SU-DHL-6 (cell line): Measurements from ENCODE around the gene DYNC2H1.
A peak's percentile ranks its signal among the peaks of the same experiment; 100 is the strongest.

Experiments used
- H2AFZ ChIP-seq: fragments of 200-600 bp; sonication (generic); 2 replicates; pipeline ENCODE4 v1.6.1; 2014; ENCODE audit warnings: low read depth, mild to moderate bottlenecking, moderate library complexity, mixed read lengths, antibody characterized with exemption, low read length; ENCODE audit not compliant: severe bottlenecking
- H3F3A ChIP-seq: fragments of 200-600 bp; shearing (Covaris generic); 2 replicates; pipeline ENCODE4 v1.6.0; 2016; ENCODE audit warnings: antibody characterized with exemption, mild to moderate bottlenecking; ENCODE audit not compliant: insufficient read depth
- H3K27ac ChIP-seq: fragments of 200-600 bp; sonication (generic); 2 replicates; pipeline ENCODE4 v1.5.1; 2016; ENCODE audit warnings: low read depth, mild to moderate bottlenecking, low read length, moderate library complexity, mixed read lengths
- H3K27me3 ChIP-seq: fragments of 200-600 bp; sonication (generic), shearing (Covaris generic); 2 replicates; pipeline ENCODE4 v1.6.0; 2014; ENCODE audit warnings: mild to moderate bottlenecking, low read length
- H3K36me3 ChIP-seq: fragments of 200-600 bp; sonication (generic); 2 replicates; pipeline ENCODE4 v1.6.1; 2014; ENCODE audit warnings: mild to moderate bottlenecking, low read length, mixed read lengths
- H3K4me2 ChIP-seq: fragments of 300-600, 200-600 bp; shearing (Covaris generic), sonication (generic); 2 replicates; pipeline ENCODE4 v1.6.0; 2014; ENCODE audit warnings: low read length, low read depth, mild to moderate bottlenecking; ENCODE audit not compliant: poor library complexity, severe bottlenecking
- H3K4me3 ChIP-seq: fragments of 200-600 bp; sonication (generic); 2 replicates; pipeline ENCODE4 v1.5.1; 2014; ENCODE audit warnings: antibody characterized with exemption, low read length, mild to moderate bottlenecking, mixed read lengths; ENCODE audit not compliant: insufficient read depth, poor library complexity, severe bottlenecking
- H3K79me2 ChIP-seq: fragments of 200-600 bp; sonication (generic); 2 replicates; pipeline ENCODE4 v1.6.1; 2014; ENCODE audit warnings: mild to moderate bottlenecking, low read length, moderate library complexity; ENCODE audit not compliant: insufficient read depth
- H3K9ac ChIP-seq: fragments of 200-600 bp; sonication (generic); 2 replicates; pipeline ENCODE4 v1.7.0; 2014; ENCODE audit warnings: mild to moderate bottlenecking, low read length
- H3K9me2 ChIP-seq: fragments of 200-600 bp; sonication (generic); replicated peaks from 2 replicates; pipeline ENCODE4 v1.6.1; 2014; ENCODE audit warnings: low read length; ENCODE audit not compliant: insufficient read depth
- H3K9me3 ChIP-seq: fragments of 200-600 bp; sonication (generic); 2 replicates; pipeline ENCODE4 v1.6.1; 2014; ENCODE audit warnings: low read length, mixed read lengths; ENCODE audit not compliant: insufficient read depth
- H4K20me1 ChIP-seq: fragments of 200-600 bp; sonication (generic); 2 replicates; pipeline ENCODE4 v1.6.1; 2014; ENCODE audit warnings: low read depth, mild to moderate bottlenecking, antibody characterized with exemption, low read length, moderate library complexity, mixed read lengths
- EZH2phosphoT487 ChIP-seq: fragments of 200-600 bp; sonication (generic), shearing (Covaris generic); conservative IDR thresholded peaks from 2 replicates; pipeline ENCODE4 v1.6.1; 2018; ENCODE audit warnings: mild to moderate bottlenecking, antibody characterized with exemption, low read length, moderate library complexity, mixed read lengths
- TF ChIP-seq, protein P1 (sequence below): fragments of 200-600 bp; sonication (generic); IDR thresholded peaks from one replicate; pipeline ENCODE4 v1.5.1; 2017; ENCODE audit warnings: antibody characterized with exemption, mild to moderate bottlenecking, low read length, moderate library complexity; ENCODE audit not compliant: insufficient read depth, poor library complexity, severe bottlenecking

The DYNC2H1 gene

DNA sequence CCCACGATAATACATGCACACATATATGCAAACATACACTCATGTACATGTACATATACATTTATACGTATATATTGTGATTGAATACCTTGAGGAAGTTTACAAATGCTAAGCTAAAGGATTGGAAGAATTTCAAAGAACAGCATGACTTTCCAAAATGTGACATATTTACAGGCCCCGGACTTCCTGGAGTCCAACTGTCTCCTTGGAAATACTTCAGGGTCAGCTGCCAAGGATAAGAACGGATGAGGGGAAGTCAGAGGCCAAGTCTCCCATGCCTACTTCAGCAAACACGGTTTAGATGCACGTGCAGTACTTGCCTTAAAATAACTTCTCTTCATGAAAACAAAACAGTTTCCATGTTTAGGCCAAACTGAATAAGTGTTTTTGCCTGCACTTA, 213.6 kb downstream of the DYNC2H1 start:
- no peak overlapping the region for H3K4me3 ChIP-seq
- no peaks in the 10 kb centered on the region for H3K27me3 ChIP-seq
- H3K9ac ChIP-seq, result no peak overlapping the region
- no peaks in the 10 kb centered on the region for H3F3A ChIP-seq
- no peak overlapping the region for H3K4me2 ChIP-seq
- no peak overlapping the region for H2AFZ ChIP-seq
- no peak for TF ChIP-seq EZH2phosphoT487
- TF ChIP-seq, protein P1, sequence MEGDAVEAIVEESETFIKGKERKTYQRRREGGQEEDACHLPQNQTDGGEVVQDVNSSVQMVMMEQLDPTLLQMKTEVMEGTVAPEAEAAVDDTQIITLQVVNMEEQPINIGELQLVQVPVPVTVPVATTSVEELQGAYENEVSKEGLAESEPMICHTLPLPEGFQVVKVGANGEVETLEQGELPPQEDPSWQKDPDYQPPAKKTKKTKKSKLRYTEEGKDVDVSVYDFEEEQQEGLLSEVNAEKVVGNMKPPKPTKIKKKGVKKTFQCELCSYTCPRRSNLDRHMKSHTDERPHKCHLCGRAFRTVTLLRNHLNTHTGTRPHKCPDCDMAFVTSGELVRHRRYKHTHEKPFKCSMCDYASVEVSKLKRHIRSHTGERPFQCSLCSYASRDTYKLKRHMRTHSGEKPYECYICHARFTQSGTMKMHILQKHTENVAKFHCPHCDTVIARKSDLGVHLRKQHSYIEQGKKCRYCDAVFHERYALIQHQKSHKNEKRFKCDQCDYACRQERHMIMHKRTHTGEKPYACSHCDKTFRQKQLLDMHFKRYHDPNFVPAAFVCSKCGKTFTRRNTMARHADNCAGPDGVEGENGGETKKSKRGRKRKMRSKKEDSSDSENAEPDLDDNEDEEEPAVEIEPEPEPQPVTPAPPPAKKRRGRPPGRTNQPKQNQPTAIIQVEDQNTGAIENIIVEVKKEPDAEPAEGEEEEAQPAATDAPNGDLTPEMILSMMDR, result no peak
- H3K27ac ChIP-seq, result no peak overlapping the region
- no peaks in the 10 kb centered on the region for H3K79me2 ChIP-seq
- no peaks in the 10 kb centered on the region for H3K9me2 ChIP-seq
- H4K20me1 ChIP-seq, result no peaks in the 10 kb centered on the region
- H3K36me3 ChIP-seq, result no peaks in the 10 kb centered on the region
- no peaks in the 10 kb centered on the region for H3K9me3 ChIP-seq

DNA sequence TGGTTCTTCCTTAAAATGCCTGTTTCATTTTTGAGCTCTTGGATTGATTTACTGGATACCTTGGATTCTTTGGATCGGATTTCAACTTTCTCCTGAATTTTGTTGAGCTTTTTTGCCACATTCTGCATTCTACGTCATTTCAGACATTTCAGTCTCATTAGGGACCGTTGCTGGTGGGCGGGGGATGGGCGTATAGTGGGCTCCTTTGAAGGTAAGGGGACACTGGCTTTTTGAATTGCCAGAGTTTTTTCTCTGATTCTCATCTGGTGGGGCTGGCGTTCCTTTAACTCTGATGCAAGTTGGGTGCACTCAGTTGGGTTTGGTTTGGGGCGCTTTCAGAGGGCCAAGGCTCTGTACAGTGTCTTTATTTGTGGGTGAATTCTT, 216.5 kb downstream of the DYNC2H1 start:
- no peaks in the 10 kb centered on the region for H3K79me2 ChIP-seq
- H3F3A ChIP-seq, result no peaks in the 10 kb centered on the region
- H3K27ac ChIP-seq, result no peak overlapping the region
- H3K4me3 ChIP-seq, result no peak overlapping the region
- TF ChIP-seq, protein P1, result no peak
- TF ChIP-seq EZH2phosphoT487, result no peak
- no peaks in the 10 kb centered on the region for H4K20me1 ChIP-seq
- H3K4me2 ChIP-seq, result peak overlapping the region; percentile 29
- no peak overlapping the region for H3K9ac ChIP-seq
- H3K9me3 ChIP-seq, result no peaks in the 10 kb centered on the region
- H3K36me3 ChIP-seq, result no peaks in the 10 kb centered on the region
- peak overlapping the region; percentile 81 for H2AFZ ChIP-seq
- H3K27me3 ChIP-seq, result no peaks in the 10 kb centered on the region
- H3K9me2 ChIP-seq, result no peaks in the 10 kb centered on the region

DNA sequence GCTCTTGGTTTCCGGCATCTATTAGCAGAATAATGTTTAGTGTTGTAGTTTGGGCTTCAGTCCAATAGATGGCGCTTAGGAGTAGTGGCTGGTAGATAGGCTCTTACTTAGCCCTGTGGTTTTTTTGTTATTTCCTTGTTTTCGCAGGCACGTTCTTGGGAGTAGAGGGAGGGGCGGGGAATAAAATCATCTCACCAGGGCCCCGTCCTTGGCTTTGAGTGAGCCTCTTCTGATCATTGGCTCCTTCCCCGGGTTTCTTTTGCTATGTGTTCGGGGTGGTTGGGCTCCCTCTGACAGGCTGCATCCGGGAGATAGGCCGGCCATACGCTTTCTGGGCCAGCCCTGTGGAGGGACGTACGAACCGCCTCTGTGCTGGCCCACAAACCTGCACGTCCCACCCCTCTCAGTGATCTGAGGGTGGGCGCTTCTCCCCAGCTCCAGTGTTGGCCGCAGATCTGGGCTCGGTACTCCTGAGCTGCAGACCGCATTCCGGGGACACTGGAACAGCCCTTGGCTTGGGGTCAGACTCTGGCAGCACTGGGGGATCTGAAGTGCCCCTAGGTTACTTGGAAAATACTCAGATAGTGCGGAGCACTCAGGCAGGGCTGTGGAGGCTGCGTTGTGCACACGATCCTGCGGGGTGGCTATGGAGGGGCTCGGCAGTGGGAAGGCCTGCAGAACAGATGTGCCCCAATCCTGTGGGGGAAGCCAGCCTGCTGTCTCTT, 217.0 kb downstream of the DYNC2H1 start:
- Histone ChIP-seq H3K9me2 (no peaks in the 10 kb centered on the region), H3K36me3 (no peaks in the 10 kb centered on the region), H3K4me2 (peak overlapping the region; percentile 29), H3K27me3 (no peaks in the 10 kb centered on the region), H3K79me2 (no peaks in the 10 kb centered on the region), H3K27ac (no peak overlapping the region), H3F3A (no peaks in the 10 kb centered on the region), H3K9ac (no peak overlapping the region), H4K20me1 (no peaks in the 10 kb centered on the region), H2AFZ (peak overlapping the region; percentile 81), H3K4me3 (no peak overlapping the region), H3K9me3 (no peaks in the 10 kb centered on the region)
- TF ChIP-seq EZH2phosphoT487, result no peak
- TF ChIP-seq, protein P1, result peak; percentile 61
